Hematopoietic multipotent progenitor cell treated with erythropoietin and hydrocortisone succinate and interleukin-3 and kit ligand, for 17 days (in vitro differentiated cells): ENCODE data around the gene VPS41.

Experiments used
- DNase-seq: peaks from one replicate; pipeline ENCODE4 v3.0.0-alpha.2; 2015; ENCODE audit warnings: low spot score

VPS41 gene

DNA sequence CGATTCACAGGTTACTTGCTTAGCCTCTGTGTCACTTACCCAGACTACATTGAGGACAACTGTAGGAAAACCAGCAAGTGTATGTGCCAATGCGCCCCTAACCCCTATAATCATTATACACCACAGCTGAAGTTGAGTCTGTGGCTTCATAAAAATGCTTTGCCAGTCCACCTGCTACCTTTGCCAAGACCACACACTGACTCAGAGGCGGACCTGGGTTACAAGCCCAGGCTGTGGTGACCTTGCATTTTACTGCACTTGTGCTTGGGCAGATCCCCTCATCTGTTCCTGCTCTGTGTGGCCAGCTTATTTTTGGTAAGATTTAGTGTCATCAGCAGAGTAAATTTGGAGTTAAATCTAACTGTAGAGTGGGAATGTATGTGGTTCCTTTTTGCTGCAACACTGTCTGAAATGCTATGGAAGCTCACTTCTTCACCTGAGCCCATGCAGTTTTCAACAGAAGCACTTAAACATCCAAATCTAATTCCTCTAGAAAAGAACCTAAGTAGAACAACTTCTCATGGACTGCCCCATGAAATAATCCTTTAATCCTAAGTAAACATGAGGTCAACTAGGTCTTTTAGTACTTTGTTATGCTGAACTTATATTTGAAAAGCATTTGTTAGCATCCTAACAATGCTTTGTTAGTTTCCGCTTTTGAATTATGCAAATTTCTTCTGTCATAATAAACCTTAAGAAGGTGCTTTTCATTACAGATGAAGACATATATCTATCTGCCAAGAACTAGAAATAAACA, 181.6 kb downstream of the VPS41 start:
- no peak for DNase-seq

DNA sequence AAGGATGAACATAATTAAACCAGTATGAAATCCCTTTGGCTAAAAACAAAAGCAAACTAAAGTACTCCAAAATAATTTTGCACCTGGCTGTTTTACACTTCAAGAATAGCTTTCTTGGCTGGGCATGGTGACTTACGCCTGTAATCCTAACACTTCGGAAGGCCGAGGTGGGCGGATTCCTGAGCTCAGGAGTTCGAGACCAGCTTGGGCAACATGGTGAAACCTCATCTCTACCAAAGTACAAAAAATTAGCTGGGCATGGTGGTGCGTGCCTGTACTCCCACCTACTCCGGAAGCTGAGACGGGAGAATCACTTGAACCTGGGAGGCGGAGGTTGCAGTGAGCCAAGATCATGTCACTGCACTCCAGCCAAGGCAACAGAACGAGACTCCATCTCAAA, 185.7 kb downstream of the VPS41 start:
- no peak for DNase-seq

DNA sequence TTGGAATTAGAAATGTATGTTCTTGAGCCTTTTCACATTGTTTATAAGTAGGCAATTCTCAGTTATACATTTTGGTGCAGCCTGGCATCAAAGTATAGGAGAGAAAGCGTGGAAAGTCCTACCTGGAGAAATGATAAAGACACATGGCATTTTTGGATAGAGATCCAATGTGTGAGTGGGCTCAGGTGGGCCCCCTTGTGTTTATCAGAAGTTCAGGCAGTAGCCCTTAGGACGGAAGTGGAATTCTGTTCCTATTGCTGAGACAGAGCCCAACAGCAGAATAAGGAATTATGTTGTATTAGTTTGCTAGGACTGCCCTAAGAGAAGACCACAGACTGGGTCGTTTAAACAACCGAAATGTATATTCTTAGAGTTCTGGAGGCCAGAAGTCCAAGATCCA, 192.6 kb downstream of the VPS41 start:
- DNase-seq, result no peak

DNA sequence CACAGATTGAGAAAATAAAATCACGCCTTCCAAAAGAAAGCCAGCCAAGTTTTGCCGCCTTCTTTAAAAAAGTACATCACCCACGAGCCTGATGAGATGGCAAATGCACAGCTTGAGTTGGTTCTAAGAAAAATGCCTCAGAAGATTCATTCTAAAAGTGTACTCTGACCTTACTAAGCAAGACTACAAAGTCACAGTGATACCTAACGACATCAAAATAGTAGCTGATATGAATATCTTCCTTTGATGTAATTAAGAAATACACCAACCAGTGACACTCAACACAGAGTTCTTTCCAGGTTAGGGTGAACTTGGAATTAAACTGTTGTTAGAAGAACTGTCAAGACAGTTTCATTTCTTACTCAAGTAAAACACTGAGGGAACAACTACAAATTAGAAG, 199.9 kb downstream of the VPS41 start:
- no peak for DNase-seq

DNA sequence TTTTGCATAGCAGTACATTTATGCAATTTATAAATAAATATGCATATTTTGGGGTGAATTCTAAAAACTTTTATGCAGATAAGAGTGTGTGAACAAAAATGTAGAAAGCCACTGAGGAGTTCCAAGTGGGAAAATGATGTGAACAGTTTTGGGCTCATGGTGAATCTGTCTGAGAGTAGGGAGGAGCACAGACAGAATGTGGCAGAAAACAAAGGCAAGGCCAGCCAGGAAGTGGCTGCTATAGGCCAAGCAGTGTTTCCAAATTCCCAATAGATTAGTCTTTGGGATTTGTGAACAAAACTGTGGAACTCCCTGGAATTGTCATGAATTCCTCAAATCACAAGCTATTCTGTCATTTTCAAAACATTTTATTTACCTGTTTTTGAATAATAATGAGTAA, 204.2 kb downstream of the VPS41 start:
- DNase-seq, result no peak

DNA sequence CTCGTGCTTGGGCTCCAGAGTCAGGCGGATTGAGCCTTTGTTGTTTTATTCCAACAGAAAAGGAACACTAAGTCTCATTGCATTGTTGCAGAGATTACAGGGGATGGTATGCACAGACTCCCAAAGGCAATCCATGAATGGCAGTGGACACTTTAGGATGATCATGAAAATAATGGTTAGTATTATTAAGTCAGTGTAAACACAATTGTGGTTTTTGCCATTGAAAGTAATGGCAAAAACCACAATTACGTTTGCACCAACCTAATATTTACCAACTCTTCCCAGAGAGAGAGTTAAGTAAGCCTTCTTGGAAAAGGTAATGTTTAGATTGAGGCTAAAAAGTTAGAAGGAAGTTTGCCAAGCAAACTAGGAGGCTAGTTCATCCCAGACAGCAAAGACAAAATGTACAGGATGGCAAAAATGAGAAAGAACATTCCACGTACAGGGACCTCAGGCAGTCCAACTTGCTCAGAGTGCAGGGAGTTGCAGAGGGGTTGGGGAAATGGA, 204.9 kb downstream of the VPS41 start:
- DNase-seq, result no peak

DNA sequence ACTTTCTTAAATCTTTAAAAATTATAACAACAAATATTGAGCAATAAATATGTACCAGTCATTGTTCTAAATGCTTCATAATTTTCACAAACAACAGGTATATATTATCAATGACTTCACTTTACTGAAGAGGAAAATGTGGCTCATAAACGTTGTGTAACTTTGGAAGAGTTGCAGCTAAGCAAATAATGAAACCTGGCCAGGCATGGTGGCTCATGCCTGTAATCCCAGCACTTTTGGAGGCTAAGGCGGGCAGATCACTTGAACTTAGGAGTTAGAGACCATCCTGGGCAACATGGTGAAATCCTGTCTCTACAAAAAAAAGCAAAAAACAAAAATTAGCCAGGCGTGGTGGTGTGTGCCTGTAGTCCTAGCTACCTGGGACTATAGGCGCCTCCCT, 205.9 kb downstream of the VPS41 start:
- no peak for DNase-seq

DNA sequence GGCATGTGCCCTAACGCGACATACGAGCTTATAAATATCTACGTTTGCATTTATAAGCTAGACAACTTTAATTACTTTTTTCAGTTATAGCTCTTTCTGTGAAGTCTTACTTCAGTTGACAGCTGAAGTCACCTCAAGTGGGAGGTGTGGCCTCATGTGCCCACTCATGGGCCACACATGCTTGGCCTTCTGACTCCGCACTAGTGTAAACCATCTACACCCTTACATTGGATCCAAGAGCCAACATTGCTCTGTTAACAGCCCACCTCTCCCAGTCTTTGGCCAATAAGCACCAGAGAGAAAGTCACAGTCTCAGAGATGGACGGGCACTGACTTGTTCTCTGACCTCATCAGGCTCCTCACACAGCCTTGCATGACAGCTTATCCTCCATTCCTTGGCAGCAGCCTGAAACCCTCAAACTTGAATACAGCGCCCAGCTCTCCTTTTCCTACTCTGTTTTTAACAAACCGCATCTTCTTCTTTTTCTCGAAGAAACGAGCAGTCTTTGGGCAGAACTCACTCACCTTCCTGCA, 206.9 kb downstream of the VPS41 start:
- no peak for DNase-seq

DNA sequence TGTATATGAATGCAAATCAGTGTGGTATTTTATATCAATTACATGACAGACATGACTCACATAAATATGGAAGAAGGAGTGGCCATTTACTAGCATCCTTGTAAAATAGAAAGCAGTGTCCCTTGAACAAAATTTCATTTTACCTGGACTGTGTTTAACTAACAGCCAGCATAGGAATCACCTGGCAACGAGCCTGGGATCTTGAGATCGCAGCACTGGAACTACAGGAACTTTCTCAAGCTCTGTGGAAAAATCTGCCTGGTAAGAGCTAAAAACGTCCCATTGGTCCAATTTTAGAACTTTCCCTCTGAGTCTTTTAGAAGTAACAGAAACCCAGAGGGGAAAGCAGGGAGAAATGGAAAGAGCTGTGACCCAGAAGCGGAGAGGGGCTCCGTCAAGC, 208.9 kb downstream of the VPS41 start:
- DNase-seq, result no peak

DNA sequence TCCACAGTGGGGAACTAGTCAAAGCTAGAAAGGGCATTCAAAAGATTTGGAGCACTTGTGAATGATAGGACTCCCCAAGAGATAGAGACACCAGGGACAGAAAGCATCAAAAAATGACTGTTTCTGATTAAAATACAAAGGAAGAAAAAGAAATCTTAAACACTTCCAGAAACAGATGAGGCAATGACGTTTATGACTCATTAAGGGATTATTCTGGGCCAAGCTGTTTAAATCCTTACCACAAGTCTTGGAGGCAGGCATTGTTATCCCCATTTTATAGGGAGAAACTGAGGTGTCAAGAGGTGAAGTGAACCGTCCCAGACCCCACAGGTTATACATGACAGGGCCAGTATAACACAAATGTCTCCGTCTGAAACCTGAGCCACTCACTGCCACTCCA, 209.5 kb downstream of the VPS41 start:
- no peak for DNase-seq

DNA sequence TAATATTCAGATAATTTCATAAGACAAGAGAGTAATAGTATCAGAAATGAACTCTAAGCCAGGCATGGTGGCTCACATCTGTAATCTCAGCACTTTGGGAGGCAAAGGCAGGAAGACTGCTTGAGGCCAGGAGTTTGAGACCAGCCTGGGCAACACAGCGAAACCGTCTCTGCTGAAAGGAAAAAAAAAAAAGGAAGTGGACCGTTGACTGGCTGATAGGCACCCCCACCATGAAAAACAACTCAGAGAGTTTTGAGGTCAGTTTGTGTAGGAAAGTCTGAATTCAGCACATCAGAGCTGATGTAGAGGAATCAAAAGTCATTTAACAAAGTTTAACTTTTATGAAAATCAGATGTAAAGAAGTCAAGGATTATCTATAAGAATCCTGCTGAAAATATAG, 214.7 kb downstream of the VPS41 start:
- DNase-seq, result no peak

DNA sequence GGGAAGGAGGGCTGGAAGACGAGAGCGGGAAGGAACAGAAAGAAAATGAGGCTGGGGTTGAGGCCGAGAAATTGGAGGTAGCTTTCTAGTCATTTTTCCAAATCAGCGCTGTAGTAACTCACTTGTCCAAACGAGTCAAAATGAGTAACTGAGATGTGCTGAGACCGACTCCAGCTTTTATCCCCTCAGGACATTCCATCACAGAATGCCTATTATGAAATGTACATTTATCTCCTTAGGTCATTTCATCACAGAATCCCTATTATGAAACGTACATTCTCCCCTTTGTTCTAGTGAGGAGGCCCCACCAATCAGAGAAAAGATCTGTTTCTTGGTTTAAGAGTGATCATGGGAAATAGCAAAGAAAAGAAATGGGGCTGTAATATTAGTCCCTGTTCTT, 222.1 kb downstream of the VPS41 start:
- DNase-seq, result no peak

DNA sequence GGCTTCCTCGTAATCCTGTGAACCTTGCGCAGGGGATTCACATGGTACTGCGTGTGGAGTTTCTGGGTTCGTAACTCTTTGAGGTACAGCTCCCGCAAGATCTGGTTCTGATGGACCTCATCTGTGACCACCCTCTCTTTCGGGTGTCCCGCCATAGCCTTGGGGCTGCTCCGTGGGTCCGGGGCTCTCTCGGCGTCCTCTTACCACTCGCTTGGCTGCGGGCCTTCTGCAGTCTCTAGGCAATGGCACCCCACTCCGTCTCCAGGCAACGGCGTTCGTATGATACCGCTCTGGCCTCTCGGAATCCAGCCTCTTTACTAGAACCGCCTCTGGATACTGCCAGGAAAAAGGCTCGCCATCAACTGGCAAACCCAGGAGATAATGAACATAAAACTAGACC, 223.1 kb downstream of the VPS41 start:
- no peak for DNase-seq

DNA sequence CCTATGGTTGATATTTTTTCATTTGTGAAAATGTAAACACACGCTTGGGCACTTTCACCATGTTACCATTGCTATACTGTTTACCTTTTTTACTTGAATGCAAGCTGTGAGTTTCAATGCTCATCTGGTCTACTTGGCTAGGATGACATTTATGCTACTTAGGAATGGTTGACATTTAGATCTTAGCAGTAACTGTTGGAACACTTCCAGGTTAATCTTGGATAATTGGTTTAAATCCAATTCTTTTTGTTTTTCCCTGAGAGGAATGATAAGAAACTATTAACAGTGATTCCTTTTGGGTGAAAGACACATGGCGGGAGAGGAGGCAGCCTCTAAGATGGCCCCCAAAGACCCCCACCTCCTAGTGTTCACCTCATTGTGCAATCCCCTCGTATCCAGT, 226.4 kb downstream of the VPS41 start:
- no peak for DNase-seq

DNA sequence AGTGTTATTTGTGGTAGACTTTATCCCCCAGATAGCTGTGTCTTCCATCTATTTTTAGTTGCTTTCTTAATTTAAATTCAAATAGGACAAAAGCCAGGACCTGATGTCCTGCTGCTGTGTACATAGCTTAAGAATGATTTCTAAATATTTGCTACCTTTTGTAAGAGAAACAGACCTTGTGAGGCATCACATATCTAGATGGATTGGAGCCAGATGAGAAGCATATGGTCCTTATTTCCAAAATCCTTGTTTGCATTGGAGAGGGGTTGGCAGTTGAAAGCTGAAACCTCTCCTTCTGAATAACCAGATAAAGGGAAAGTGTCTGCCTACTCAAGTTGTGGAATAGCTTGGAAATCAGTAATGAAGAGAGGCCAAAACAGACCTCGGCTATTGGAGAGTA, 227.1 kb downstream of the VPS41 start:
- DNase-seq, result no peak

DNA sequence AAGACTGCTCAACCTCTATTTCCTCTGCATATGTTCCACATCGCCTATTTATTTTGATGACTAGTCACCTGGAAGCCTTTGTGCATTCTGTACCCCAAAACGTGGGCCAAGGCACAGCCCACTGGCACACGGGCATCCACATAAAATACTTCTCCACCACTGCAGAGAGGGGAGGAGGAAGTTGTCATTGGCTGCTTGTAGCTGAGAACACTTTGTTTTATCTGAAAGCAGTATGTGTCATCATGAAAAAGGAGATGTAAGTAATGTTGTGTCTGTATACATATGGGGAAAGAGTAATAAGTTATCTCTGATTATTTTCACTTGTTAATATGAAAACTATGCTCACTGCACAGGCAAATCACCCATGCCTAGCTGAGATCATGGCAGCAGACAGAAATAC, 229.6 kb downstream of the VPS41 start:
- no peak for DNase-seq

DNA sequence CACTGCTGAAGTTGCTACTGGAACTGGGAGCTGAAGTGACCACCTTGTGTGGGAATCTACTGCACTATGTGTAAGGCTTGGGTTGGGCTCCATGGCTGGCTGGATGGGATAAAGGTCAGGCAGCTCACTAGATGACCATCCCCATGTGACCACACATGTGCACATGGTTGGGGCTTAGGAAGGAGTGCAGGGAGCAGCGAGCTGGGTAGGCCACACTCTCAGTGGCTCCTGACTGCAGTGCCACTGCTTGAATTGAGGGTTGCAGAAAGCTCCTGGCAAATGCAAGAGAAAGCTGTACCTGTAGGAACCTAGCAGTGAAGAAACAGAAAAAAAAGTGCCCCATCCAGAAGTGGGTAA, 230.3 kb downstream of the VPS41 start:
- DNase-seq, result no peak

DNA sequence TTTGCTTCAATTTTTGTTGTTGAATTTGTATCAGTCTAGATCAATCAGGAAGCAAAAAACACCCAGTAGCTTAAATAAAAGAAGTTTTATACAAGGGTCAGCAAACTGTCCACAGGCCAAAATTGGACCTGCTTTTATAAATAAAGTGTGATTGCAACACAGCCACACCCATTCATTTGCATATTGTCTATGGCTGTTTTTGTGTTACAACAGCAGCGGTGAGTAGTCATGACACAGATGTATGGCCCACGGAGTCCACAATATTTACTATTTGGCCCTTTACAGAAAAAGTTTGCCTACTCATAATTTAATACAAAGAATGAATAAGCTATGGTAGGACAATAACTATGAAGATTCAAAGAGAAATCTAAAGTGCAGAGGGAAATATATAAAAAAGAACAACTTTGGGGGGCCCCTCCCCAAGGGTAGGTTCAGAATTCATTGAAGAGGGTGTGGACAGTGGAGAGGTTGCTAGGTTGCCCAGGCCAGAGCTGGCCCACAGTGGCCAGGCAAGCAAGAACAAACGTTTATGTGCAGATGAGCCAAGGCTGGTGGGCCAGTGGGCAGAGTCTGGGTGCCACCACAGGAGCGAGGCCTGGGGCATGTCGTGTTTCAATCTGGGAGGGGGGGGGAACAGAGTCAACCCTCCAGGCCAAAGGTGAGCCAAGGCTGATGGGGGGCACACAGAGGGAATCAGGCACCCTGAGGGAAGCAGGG, 230.9 kb downstream of the VPS41 start:
- DNase-seq, result no peak

DNA sequence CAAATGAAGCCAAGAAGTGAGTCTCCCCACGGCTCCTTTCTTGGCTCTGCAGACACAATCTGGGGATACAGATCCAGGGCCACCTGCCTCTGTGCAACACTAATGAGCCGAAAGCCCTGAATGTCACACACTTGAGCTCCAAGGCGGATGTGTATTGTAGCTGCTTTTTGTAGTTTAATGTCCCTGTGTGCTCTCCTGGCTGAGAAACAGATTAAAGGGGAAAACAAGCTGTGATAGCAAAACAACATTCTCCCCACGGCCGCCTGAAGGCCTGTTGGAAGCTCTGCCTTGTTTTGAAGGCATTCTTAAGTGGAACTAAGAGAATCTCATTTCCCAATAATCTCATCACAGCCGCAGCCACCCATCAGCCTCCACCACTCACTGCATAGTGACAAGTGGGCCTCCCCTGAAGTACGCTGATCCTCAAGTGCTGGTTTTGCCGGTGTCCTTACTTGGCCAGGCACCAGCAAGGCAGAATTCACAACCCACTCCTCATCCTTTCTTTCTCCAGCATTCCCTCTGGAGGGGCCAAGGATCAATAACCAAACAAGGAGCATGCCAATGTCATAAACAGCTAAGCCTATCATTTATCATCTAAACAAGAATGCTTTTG, 233.4 kb downstream of the VPS41 start:
- DNase-seq, result no peak

DNA sequence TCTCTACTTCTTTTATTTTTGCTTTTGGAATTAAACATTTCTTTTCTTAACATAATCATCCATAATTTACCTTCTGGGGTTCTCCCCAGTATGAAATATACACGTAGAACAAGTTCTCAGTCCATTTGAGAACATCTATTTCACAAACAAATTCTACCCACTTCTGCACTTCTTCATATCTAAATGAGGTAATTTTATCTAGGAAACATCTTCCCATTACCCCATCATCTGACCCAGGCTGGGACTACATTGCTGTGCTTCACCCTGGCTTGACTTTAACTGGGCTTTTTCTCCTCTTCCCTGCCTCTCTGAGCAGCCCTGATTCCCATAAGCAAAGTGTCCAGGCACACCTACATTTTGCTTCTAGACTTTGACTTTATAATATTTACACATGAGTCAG, 234.5 kb downstream of the VPS41 start:
- no peak for DNase-seq

DNA sequence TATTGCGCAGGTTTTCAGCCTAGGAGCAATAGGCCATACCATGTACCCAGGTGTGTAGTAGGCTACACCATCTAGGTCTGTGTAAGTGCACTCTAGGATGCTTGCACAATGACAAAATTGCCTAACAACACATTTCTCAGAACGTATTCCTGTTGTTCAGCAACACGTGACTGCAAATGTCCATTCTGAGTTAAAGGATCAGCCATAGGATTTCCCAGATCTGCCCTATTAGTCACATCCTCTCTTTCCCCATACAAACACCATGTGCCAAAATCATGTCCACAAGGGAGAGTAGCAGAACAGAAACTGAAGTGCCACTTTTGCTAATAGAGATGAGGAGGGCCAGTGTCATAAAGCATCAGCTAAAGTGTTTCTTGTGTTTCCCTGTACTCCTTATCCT, 235.2 kb downstream of the VPS41 start:
- DNase-seq, result no peak
